CMK (cell line): ENCODE measurements around the gene MMP24.
A peak's percentile ranks its signal among the peaks of the same experiment; 100 is the strongest.

ENCODE experiments used
- DNase-seq: peaks from one replicate; pipeline ENCODE4 v3.0.0-alpha.2; 2010; ENCODE audit warnings: low read depth

Gene MMP24

GRCh38 chr20:35279533-35280174, 53.2 kb downstream of the MMP24 start:
- no peak for DNase-seq

GRCh38 chr20:35280523-35280922, 54.0 kb downstream of the MMP24 start:
- no peak for DNase-seq

GRCh38 chr20:35281506-35282101, 55.1 kb downstream of the MMP24 start:
- no peak for DNase-seq

GRCh38 chr20:35283441-35284266, 57.2 kb downstream of the MMP24 start:
- DNase-seq: no peak

GRCh38 chr20:35284267-35284991, 57.9 kb downstream of the MMP24 start, which contains the start of gene EIF6:
EIF6 (minus strand) TSS chr20:35284772; CDS start chr20:35284487, 285 bp downstream.
- peak; percentile 92 for DNase-seq

GRCh38 chr20:35284992-35285805, 58.7 kb downstream of the MMP24 start:
- no peak for DNase-seq

GRCh38 chr20:35285806-35286076, 59.3 kb downstream of the MMP24 start:
- no peak for DNase-seq

- no peak for DNase-seq
These were observed 59.8 kb downstream of the MMP24 start for GRCh38 chr20:35286077-35286898.

GRCh38 chr20:35286899-35287508, 60.5 kb downstream of the MMP24 start:
- DNase-seq: no peak

GRCh38 chr20:35287509-35288324, 61.2 kb downstream of the MMP24 start:
- DNase-seq: no peak

- DNase-seq: no peak
These were observed 62.0 kb downstream of the MMP24 start for GRCh38 chr20:35288325-35289060.

- no peak for DNase-seq
These were observed 63.8 kb downstream of the MMP24 start for GRCh38 chr20:35290186-35290886.

- no peak for DNase-seq
These were observed 64.5 kb downstream of the MMP24 start for GRCh38 chr20:35290887-35291417.

GRCh38 chr20:35291654-35292503, 65.4 kb downstream of the MMP24 start, which contains the start of gene FAM83C:
FAM83C (minus strand) TSS chr20:35292425; CDS start chr20:35292304, 121 bp downstream.
- DNase-seq: no peak

GRCh38 chr20:35292504-35293285, 66.2 kb downstream of the MMP24 start:
- no peak for DNase-seq
